A204.1 (cell line): ENCODE measurements around the gene KLHL25.

ENCODE experiments used
- FAIRE-seq: peaks from 2 replicates; lab custom pipeline; 2012; peaks lifted over from hg19 to GRCh38; lab: Jason Lieb, UNC

The KLHL25 gene

GRCh38 chr15:85717212-85717611 is 77.5 kb downstream of the KLHL25 start:
- FAIRE-seq: no peak

GRCh38 chr15:85716261-85716660 is 78.5 kb downstream of the KLHL25 start:
- no peak for FAIRE-seq

DNA sequence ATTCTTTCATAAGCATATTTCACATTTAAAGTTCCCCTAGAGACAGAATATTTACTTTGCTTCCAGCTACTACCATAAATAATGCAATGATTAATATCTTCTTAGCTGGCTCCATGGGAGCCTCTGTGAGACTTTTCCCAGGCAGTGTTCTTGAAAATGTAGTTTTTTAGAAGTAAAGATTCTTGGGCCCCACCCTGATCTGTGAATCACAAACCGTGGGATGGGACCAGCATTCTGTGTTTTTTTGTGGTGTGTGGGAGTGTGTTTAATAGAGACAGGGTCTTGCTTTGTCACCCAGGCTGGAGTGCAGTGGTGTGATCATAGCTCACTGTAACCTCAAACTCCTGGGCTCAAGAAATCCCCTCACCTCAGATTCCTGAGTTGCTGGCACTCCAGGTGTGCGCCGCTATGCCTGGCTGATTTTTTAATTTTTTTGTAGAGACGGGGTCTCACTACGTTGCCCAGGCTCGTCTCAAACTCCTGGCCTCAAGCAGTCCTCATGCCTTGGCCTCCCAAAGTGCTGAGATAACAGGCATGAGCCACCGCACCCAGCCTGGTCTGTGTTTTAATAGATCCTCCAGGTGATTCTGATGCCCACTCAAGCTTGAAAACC is 83.0 kb downstream of the KLHL25 start:
- FAIRE-seq: no peak

DNA sequence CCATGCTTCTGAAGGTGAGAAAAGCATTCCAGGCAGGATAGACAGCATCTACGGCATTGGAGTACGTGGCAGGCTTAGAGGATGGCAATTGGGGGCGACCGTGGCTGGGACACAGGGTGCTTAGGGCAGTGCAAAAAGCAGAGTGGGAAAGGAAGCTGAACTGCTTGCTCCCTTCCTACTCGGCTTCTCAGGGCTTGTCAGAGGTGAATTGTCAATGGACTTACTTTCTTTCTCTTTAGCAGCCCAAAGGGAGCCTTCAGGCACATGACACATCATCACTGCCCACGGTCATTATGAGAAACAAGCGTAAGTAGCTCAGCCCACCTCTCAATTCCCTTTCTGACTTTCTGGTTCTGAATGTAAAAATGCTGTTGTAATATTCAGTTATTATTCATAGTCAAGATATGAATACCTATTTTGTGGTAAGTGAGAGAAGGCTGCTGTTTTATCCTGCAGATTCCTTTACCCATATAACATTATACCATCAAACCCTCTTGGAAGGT is 84.3 kb downstream of the KLHL25 start:
- no peak for FAIRE-seq
